IMR-90 (cell line): ENCODE measurements around the gene FAM20C. TPM values are rescaled to one million over a fixed set of nuclear protein-coding genes. Genes with fewer than 3 reads are reported as not detected.
A peak's percentile ranks its signal among the peaks of the same experiment; 100 is the strongest.

Experiments used
- ATAC-seq: fragments of 200-7000 bp; cut with Tn5 transposase; 2 replicates; pipeline ENCODE4 v1.9.1; 2020; ENCODE audit warnings: low read depth, mild to moderate bottlenecking, moderate library complexity
- BruUV-seq: library from RNA; stranded (reverse); fragments of 400-500 nt; replicated peaks from 2 replicates; lab custom pipeline; 2021; lab: Mats Ljungman, UMichigan
- CTCF ChIA-PET: fragments of 300-600 bp; formaldehyde crosslinking; extraction: SDS; loops from one replicate; lab custom pipeline; 2021; ENCODE audit warnings: antibody characterized with exemption; lab: Yijun Ruan, JAX
- POLR2A ChIA-PET: fragments of 300-600 bp; sonication (Branson Sonifier 250); formaldehyde crosslinking; loops from one replicate; lab custom pipeline; 2022; ENCODE audit warnings: antibody characterized with exemption; ENCODE audit not compliant: unreplicated experiment; lab: Charles Lee
- DNase-seq: peaks from one replicate; pipeline ENCODE4 v3.0.0; 2013
- H2AFZ ChIP-seq: replicated peaks from 2 replicates; pipeline ENCODE3; 2013; ENCODE audit warnings: low read length, mild to moderate bottlenecking; ENCODE audit not compliant: poor library complexity
- H2AK5ac ChIP-seq: 2 replicates; pipeline ENCODE4 v1.6.1; 2013; ENCODE audit warnings: low read depth, low read length, inconsistent platforms
- H2AK9ac ChIP-seq: replicated peaks from 2 replicates; pipeline ENCODE3; 2013; ENCODE audit warnings: mild to moderate bottlenecking, low read depth, low read length, moderate library complexity; ENCODE audit not compliant: poor library complexity
- H2BK120ac ChIP-seq: 2 replicates; pipeline ENCODE4 v1.6.1; 2013; ENCODE audit warnings: low read depth, low read length, inconsistent platforms
- H2BK15ac ChIP-seq: 3 replicates; pipeline ENCODE4 v1.6.1; 2013; ENCODE audit warnings: low read depth, low read length, inconsistent platforms
- H2BK20ac ChIP-seq: 2 replicates; pipeline ENCODE4 v1.6.1; 2013; ENCODE audit warnings: low read depth, mild to moderate bottlenecking, inconsistent platforms, low read length, moderate library complexity
- H2BK5ac ChIP-seq: 2 replicates; pipeline ENCODE4 v1.6.1; 2013; ENCODE audit warnings: mild to moderate bottlenecking, low read depth, low read length, inconsistent platforms; ENCODE audit not compliant: poor library complexity, severe bottlenecking
- H3K14ac ChIP-seq: replicated peaks from 2 replicates; pipeline ENCODE4 v1.6.1; 2013; ENCODE audit warnings: low read depth, low read length, inconsistent platforms
- H3K18ac ChIP-seq: 2 replicates; pipeline ENCODE4 v1.6.1; 2013; ENCODE audit warnings: low read depth, low read length, control low read depth
- H3K23ac ChIP-seq: 2 replicates; pipeline ENCODE4 v1.6.1; 2013; ENCODE audit warnings: low read depth, low read length, inconsistent platforms
- H3K27ac ChIP-seq: 2 replicates; pipeline ENCODE4 v1.5.1; 2013; ENCODE audit warnings: mild to moderate bottlenecking, control low read depth, low read length; ENCODE audit not compliant: insufficient read depth
- H3K27me3 ChIP-seq: 2 replicates; pipeline ENCODE4 v1.6.1; 2013; ENCODE audit warnings: low read length; ENCODE audit not compliant: control insufficient read depth, insufficient read depth
- H3K36me3 ChIP-seq: 2 replicates; pipeline ENCODE4 v1.6.1; 2013; ENCODE audit warnings: low read length, mixed read lengths; ENCODE audit not compliant: control insufficient read depth, insufficient read depth
- H3K4ac ChIP-seq: 2 replicates; pipeline ENCODE4 v1.6.1; 2013; ENCODE audit warnings: low read depth, low read length, inconsistent platforms
- H3K4me1 ChIP-seq: 2 replicates; pipeline ENCODE4 v1.6.1; 2013; ENCODE audit warnings: low read length, mixed read lengths; ENCODE audit not compliant: control insufficient read depth, insufficient read depth
- H3K4me2 ChIP-seq: 2 replicates; pipeline ENCODE4 v1.6.1; 2013; ENCODE audit warnings: low read depth, mild to moderate bottlenecking, control low read depth, low read length, moderate library complexity
- H3K4me3 ChIP-seq: 2 replicates; pipeline ENCODE4 v1.5.1; 2013; ENCODE audit warnings: low read depth, mild to moderate bottlenecking, control low read depth, low read length, moderate library complexity; ENCODE audit not compliant: insufficient read depth
- H3K56ac ChIP-seq: 2 replicates; pipeline ENCODE4 v1.6.1; 2013; ENCODE audit warnings: low read length, inconsistent platforms; ENCODE audit not compliant: insufficient read depth; ENCODE audit errors: extremely low read depth
- H3K79me1 ChIP-seq, 2 experiments: 2 replicates each; pipeline ENCODE4 v1.6.1; 2013; ENCODE audit warnings: low read length in 2 of 2, inconsistent platforms in 1 of 2, low read depth in 1 of 2
- H3K9ac ChIP-seq: 2 replicates; pipeline ENCODE4 v1.6.1; 2013; ENCODE audit warnings: low read depth, low read length, control low read depth
- H3K9me1 ChIP-seq: 2 replicates; pipeline ENCODE4 v1.6.1; 2013; ENCODE audit warnings: low read length, inconsistent platforms; ENCODE audit not compliant: insufficient read depth
- H3K9me3 ChIP-seq: 2 replicates; pipeline ENCODE4 v1.6.1; 2013; ENCODE audit warnings: low read length; ENCODE audit not compliant: control insufficient read depth, insufficient read depth
- H4K20me1 ChIP-seq: 2 replicates; pipeline ENCODE4 v1.6.1; 2013; ENCODE audit warnings: low read length, inconsistent platforms; ENCODE audit not compliant: insufficient read depth
- H4K5ac ChIP-seq: 2 replicates; pipeline ENCODE4 v1.6.1; 2013; ENCODE audit warnings: mild to moderate bottlenecking, low read depth, low read length, control low read depth
- H4K8ac ChIP-seq, 2 experiments: 2 replicates each; pipeline ENCODE4 v1.6.1; 2013; ENCODE audit warnings: low read depth in 2 of 2, low read length in 2 of 2, control low read depth in 1 of 2, inconsistent platforms in 1 of 2
- H4K91ac ChIP-seq: 2 replicates; pipeline ENCODE4 v1.6.1; 2013; ENCODE audit warnings: low read depth, low read length, inconsistent platforms; ENCODE audit not compliant: insufficient read depth
- BHLHE40 ChIP-seq: fragments of 150-350 bp; IDR thresholded peaks from 2 replicates; pipeline ENCODE4 v1.6.1; 2016; ENCODE audit warnings: mild to moderate bottlenecking, low read depth, low read length
- CEBPB ChIP-seq: IDR thresholded peaks from 2 replicates; pipeline ENCODE4 v1.6.1; 2012; ENCODE audit warnings: low read depth, low read length, improper control_type of control experiment
- CHD1 ChIP-seq: IDR thresholded peaks from 2 replicates; pipeline ENCODE4 v1.6.1; 2012; ENCODE audit warnings: low read depth, low read length, improper control_type of control experiment
- CTCF ChIP-seq: conservative IDR thresholded peaks from 2 replicates; pipeline ENCODE4 v1.5.1; 2012; ENCODE audit warnings: mild to moderate bottlenecking, low read depth, low read length, improper control_type of control experiment
- ELK1 ChIP-seq: fragments of 150-350 bp; IDR thresholded peaks from 2 replicates; pipeline ENCODE4 v1.6.1; 2016; ENCODE audit warnings: low read depth, mild to moderate bottlenecking, low read length, moderate library complexity, borderline replicate concordance
- FOS ChIP-seq: fragments of 150-350 bp; IDR thresholded peaks from 2 replicates; pipeline ENCODE4 v1.6.1; 2016; ENCODE audit warnings: low read depth, low read length
- MAFK ChIP-seq: IDR thresholded peaks from 2 replicates; pipeline ENCODE4 v1.6.1; 2012; ENCODE audit warnings: low read depth, low read length, improper control_type of control experiment
- MAZ ChIP-seq: IDR thresholded peaks from 2 replicates; pipeline ENCODE4 v1.6.1; 2012; ENCODE audit warnings: low read depth, mild to moderate bottlenecking, low read length, improper control_type of control experiment, moderate library complexity, borderline replicate concordance
- MXI1 ChIP-seq: IDR thresholded peaks from 2 replicates; pipeline ENCODE4 v1.6.1; 2012; ENCODE audit warnings: low read depth, mild to moderate bottlenecking, low read length, moderate library complexity, borderline replicate concordance
- NFE2L2 ChIP-seq: fragments of 150-350 bp; IDR thresholded peaks from 2 replicates; pipeline ENCODE4 v1.6.1; 2016; ENCODE audit warnings: low read depth, mild to moderate bottlenecking, low read length
- POLR2A ChIP-seq: IDR thresholded peaks from 2 replicates; pipeline ENCODE4 v1.6.1; 2012; ENCODE audit warnings: mild to moderate bottlenecking, low read depth, low read length
- RAD21 ChIP-seq: IDR thresholded peaks from 2 replicates; pipeline ENCODE4 v1.6.1; 2012; ENCODE audit warnings: low read length, improper control_type of control experiment
- RCOR1 ChIP-seq: IDR thresholded peaks from 2 replicates; pipeline ENCODE4 v1.6.1; 2012; ENCODE audit warnings: mild to moderate bottlenecking, low read length, improper control_type of control experiment; ENCODE audit not compliant: insufficient replicate concordance
- RFX5 ChIP-seq: IDR thresholded peaks from 2 replicates; pipeline ENCODE4 v1.8.0; 2012; ENCODE audit warnings: low read depth, mild to moderate bottlenecking, low read length, moderate library complexity
- SMC3 ChIP-seq: fragments of 150-350 bp; IDR thresholded peaks from 2 replicates; pipeline ENCODE4 v1.6.1; 2016; ENCODE audit warnings: low read depth, mild to moderate bottlenecking, antibody characterized with exemption, low read length, moderate library complexity
- USF2 ChIP-seq: fragments of 150-350 bp; IDR thresholded peaks from 2 replicates; pipeline ENCODE4 v1.6.1; 2017; ENCODE audit warnings: mild to moderate bottlenecking, antibody characterized with exemption, low read length, low read depth
- WGBS, 2 experiments: methylation state at CpG; one replicate each; pipeline versions ENCODE4 v1.1.5 to v1.1.7; 2013; ENCODE audit warnings: missing lambda C conversion rate in 2 of 2; ENCODE audit not compliant: insufficient read length in 1 of 2; ENCODE audit errors: extremely low coverage in 2 of 2; 5-methylcytosine and 5-hydroxymethylcytosine counted together
- dilution Hi-C: fragments of 300-500 bp; cut with HindIII; formaldehyde crosslinking; loops from one replicate; pipeline ENCODE4 v1.14.3; 2018; ENCODE audit warnings: low sequenced_read_pairs; ENCODE audit not compliant: unreplicated experiment
- in situ Hi-C: fragments of 300-500 bp; cut with MboI; formaldehyde crosslinking; loops from 3 replicates; pipeline ENCODE4 v1.14.3; 2019; ENCODE audit warnings: low sequenced_read_pairs, inconsistent platforms, mixed read lengths
- intact Hi-C: fragments of 100-400 bp; cut with micrococcal nuclease; formaldehyde crosslinking; loops from 2 replicates; pipeline ENCODE4 v1.10.0; 2022
- polyA plus RNA-seq, 3 experiments: library from polyadenylated mRNA; depleted of rRNA; stranded (reverse); fragments of >200 nt; gene quantifications; 2 replicates each; pipeline ENCODE4 v1.2.3, GENCODE V29; 2012; ENCODE audit warnings: low replicate concordance in 1 of 3
- total RNA-seq: library from RNA; depleted of rRNA; stranded (reverse); fragments of >200 nt; gene quantifications from 2 replicates; pipeline ENCODE4 v1.2.3, GENCODE V29; 2012

FAM20C gene
- total and polyA plus RNA-seq, 2 of the 4 experiments (the other 2 are of a cell fraction), result 7.7 to 36.6 TPM

- Histone ChIP-seq H2BK20ac (peak overlapping the region; percentile 51; the same call in 1 of the 2 replicates), H3K4me2 (no peak overlapping the region), H3K14ac (no peak overlapping the region; the same call in 1 of the 2 replicates), H2AFZ (no peak overlapping the region), H3K18ac (no peak overlapping the region; the same call in 1 of the 2 replicates), H4K91ac (peak overlapping the region; percentile 96), H3K27ac (peak overlapping the region; percentile 96), H2BK5ac (peak overlapping the region; percentile 96), H3K79me1 (peaks cover 48 to 84% of the 10 kb centered on the region in 2 experiments), H3K23ac (no peak overlapping the region), H3K9ac (no peak overlapping the region), H3K4me1 (peaks cover 78% of the 10 kb centered on the region), H3K4ac (peak overlapping the region; percentile 98), H3K27me3 (no peaks in the 10 kb centered on the region), H3K56ac (no peak overlapping the region), H4K8ac (peak overlapping the region; percentile 62 to 72; a peak in 3 of 4 replicates), H3K4me3 (no peak overlapping the region), H2AK9ac (no peak overlapping the region), H4K5ac (no peak overlapping the region), H3K9me1 (peaks cover 36% of the 10 kb centered on the region), H2AK5ac (peak overlapping the region; percentile 94), H3K36me3 (peaks cover 31% of the 10 kb centered on the region), H2BK15ac (no peak overlapping the region), H3K9me3 (no peaks in the 10 kb centered on the region), H2BK120ac (peak overlapping the region; percentile 98; the same call in 1 of the 2 replicates), H4K20me1 (peaks cover 15% of the 10 kb centered on the region)
- no TSS peak for BruUV-seq
- dilution Hi-C loops (no loop called here), in situ Hi-C loops (no loop called here), intact Hi-C loops (no loop called here)
- DNase-seq (no peak), ATAC-seq (no peak)
- TF ChIP-seq CHD1, result no peak
- no peak for TF ChIP-seq CEBPB
- TF ChIP-seq NFE2L2, result no peak
- no peak for TF ChIP-seq MXI1
- TF ChIP-seq MAFK, result no peak
- no peak for TF ChIP-seq ELK1
- no peak for TF ChIP-seq USF2
- no peak for TF ChIP-seq RCOR1
- TF ChIP-seq CTCF, result no peak
- TF ChIP-seq RAD21, result no peak
- no peak for TF ChIP-seq SMC3
- no peak for TF ChIP-seq FOS
- no peak for TF ChIP-seq RFX5
- no peak for TF ChIP-seq POLR2A
- no peak for TF ChIP-seq BHLHE40
- no peak for TF ChIP-seq MAZ
- CTCF ChIA-PET, result no interaction called here
- POLR2A ChIA-PET, result no interaction called here
- 100% methylated on average over 8 of the region's 21 CpGs; no CpG with 5 or more reads in 1 of the 2 experiments for WGBS, 2 experiments
Observed at GRCh38 chr7:231858-232246, 39.5 kb downstream of the FAM20C start.
